GM18508 (cell line): ENCODE results near the gene REL.
"Not testable (repeated sequence)": the region's sequence is repeated elsewhere in the genome, so short reads cannot be mapped to it uniquely, and the experiment has no call there.

Experiments used
- ATAC-seq: cut with Tn5 transposase; IDR thresholded peaks from one replicate; pipeline ENCODE4 v1.9.1; 2021; ENCODE audit warnings: moderate number of reproducible peaks; ENCODE audit not compliant: insufficient read depth, unreplicated experiment

REL gene

DNA sequence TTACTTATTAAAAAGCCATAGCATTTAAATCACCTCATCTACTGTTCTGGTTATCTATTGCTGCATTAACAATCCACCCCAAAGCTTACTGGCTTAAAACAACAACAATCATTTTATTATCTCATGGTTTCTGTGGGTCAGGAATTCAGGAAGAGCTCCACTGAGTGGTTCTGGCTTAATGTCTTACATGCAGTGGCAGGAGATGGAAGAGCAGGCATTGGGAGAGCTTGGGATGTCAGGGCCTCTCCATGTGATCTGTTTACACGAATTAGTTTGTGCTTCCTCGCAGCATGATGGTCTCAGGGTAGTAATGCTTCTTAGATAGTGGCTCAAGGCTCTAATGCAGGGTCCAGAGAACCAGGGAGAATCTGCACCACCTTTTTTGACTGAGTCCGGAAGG is 14.4 kb upstream of the REL start:
- no peak for ATAC-seq

DNA sequence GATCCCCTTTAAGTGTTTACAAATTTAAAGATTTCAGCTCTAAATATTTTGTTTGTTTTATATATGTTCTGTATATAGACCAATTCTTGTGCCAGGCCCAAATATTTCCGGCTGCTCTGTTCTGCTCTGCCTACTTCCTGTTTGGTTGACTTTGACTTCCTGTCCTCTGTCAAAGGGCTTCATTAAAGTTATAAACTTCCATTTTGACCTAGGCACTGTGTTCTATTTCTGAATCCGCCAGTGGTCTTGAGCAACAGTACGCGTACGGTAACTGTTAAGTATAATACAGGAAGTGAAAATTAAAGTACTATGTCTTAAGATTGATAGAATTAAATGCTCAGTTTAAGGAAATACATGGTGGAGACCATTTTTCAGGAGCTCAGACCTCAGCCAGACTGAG is 13.5 kb upstream of the REL start:
- ATAC-seq, result no peak

DNA sequence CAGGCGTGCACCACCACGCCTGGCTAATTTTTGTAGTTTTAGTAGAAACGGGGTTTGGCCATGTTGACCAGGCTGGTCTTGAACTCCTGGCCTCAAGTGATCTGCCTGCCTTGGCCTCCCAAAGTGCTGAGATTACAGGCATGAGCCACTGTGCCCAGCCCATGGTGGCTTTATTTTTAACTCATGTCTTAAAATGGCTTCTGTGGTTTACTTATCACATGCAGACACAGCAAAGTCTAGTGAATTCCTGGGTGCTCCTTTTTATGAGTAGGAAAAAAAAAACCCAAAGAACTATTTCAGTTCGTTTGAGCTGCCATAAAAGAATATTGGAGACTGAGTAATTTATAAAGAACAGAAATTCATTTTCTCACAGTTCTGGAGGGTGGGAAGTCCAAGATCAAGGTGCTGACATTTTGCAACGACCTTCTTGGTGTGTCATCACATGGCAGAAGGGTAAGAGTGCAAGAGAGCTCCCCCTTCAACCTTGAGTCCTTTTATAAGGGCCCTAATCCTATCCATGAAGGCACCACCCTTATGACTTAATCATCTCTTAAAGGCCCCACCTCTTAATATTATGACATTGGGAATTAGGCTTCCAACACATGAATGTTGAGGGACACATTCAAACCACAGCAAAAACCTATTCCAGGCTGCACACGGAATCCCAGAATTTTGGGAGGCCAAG is 12.6 kb upstream of the REL start:
- ATAC-seq, result no peak

DNA sequence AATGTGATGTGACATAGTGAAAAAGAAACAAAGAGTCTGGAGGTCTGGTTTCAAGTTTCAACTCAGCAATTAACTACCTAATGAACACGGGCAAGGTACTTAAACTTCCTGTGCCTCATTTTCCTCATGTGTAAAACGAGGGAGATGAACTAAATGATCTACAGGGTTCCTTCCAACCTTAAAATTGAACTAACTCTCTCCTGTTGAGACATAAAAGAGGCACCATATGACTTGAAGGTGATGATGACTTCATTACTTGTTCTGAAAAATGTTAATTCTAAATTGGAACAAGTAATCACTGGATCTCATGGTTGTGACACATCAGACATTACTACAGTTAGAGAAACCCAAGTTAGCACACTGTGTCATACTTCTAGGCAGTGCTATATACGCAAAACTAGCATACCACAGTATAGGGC is 8.9 kb upstream of the REL start:
- no peak for ATAC-seq

DNA sequence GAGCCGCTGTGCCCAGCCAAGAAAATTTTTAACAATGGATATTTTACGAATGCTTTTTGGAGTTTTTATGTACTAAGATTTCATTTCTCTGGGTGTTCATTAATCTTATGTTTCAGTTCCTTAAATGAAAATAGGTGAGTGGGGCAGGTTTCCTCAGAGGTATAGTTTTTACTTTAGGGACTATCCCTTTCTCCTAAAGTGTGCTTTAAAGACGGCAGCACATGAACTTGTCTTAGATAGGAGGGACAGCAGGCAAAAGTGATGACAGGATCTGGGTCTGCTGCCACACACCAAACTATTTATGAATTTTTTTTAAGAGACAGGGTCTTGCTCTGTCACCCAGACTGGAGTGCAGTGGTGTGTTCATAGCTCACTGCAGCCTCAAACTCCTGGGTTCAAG is 8.0 kb upstream of the REL start:
- peak; percentile 76 for ATAC-seq

DNA sequence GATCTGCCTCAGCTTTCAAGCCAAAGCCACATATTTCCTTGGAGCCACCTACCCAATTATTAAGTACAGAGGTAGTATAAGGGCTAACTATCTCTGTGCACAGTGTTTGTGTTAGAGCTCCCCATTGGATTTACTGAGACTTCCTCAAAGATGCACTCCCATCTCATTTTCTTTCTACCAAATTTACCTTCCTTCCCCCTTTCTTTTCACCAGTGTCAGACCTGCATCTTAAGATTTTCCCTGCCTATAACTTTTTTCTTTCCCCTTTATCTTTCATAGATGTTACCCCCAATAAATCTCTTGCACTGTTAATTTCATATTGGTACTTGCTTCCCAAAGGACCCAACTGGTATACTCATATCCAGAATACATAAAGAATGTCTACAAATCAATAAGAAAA is 5.9 kb upstream of the REL start:
- ATAC-seq, result no peak

DNA sequence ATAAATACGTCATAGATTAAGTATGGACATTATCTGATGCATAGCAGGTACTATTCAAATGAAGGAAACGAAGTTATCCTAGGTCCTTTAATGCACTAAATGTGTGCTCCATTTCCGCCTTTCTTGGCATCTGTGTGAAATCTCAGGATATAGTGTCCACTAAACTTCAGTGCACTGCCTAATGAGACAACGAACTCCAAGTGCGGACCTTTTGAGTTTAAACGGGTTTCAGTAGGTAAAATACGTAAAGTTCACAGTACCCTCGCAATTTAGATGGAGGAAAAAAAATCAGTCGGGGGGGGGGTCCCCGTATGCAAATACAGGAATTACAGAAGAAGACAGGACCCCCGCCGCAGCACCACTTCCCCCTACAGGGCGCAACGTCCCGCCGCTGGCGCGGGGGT is 729 bp upstream of the REL start:
- peak; percentile 9 for ATAC-seq

DNA sequence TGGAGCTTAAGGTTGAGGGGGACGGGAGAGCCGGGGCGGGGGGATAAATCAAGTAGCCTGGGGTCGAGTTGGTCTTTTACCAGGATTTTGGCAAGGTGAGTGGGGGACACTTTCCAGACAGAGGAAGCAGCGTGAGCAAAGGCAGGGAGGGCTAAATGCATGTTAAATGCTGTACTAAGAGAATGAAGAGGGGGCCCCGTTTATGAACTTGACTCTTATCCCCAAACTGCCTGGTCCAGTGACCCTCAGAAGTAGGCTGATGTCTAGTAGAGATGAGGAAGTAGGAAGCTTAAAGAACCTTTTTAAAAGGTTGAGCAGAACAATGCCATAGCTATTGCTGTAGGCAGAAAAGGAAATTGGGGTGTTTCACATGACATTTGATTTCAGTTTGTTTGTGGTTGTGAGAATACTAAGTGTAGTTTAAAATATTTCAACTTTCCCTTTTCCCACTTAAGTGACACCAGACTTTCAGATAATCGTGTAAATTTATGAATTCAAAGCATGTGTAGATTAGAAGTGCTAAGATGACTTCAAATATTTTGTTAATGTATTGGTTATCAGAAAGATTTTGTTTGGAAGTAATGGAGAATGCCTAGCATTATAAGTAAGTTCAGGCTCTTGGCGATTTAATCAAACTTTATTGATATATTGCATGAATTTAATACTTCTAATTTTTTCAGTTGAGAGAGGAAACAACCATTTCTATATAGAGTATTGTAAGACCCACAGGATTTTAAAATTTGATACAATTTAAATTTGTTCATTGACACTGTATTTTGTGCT is 1.8 kb downstream of the REL start:
- no peak for ATAC-seq

DNA sequence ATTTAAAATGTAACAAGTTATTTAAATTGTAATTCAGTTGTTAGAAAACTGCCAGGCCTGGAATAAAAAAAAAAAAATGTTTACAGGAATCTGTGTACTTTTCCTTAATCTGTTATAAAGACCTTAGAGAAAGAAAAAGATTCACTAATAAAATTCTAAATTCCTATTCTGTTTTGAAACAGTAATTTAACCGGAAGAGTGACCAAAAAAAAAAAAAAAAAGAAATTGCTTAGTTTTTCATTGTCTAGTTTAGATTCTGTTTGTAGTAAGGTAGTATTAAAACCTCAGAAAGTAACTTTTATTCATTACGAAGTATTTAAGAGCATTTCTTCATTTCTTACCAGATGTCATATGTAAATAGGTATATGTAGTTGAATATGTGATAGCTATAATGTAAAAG is 2.5 kb downstream of the REL start:
- no peak for ATAC-seq

DNA sequence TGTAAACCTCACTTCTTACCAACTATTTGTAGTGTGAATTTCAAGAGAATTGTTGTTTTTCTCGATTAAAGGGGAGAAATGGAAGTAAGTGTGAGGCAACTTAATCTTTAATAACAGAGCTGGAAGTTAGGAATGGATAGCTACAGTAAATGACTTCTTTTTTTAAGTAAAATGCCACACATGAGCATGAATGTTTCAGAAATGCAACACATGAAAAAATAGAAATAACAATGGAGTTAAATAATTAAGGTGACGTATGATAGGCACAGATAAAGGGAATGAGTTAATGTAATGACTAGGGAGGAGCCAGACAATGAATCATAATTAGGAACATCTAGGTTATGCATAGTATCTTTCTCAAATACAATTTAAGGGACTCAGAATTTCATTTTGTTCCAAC is 3.4 kb downstream of the REL start:
- ATAC-seq, result no peak

DNA sequence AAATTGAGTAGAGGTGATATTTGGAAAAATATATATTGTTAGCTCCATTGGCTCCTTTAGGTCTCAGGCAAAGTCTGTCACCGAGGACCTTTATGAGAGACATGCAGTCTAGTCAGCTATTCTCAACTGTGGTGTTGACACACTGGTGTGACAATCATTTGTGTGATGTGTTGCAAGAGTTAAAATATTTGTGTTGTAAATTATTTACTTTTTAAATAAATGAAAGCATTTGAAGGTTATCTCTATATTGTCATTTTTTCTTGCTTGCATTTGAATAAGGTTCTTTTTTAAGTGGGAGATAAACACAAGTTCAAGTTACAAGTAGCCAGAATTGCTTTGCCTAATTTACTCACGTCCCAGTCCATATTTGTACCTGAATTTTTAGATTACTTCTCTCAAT is 4.3 kb downstream of the REL start:
- ATAC-seq, result no peak

DNA sequence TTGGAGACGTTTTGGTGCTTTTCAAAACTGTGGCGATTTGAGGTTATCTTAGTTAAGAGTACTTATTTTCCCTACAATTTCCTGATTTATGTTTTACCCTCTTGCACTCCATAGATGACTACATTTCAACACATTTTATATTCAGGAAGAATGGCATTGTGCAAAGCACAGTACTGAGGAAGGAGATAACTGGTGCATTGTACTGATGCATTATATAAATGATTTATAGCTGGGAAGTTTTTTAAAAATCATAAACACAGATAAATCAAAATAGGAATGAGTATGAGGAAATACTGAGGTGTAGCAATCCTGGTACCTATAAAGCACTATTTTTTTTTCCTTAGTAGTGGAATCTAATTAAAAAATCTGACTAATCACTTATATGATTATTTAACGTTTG is 5.6 kb downstream of the REL start:
- ATAC-seq, result no peak

DNA sequence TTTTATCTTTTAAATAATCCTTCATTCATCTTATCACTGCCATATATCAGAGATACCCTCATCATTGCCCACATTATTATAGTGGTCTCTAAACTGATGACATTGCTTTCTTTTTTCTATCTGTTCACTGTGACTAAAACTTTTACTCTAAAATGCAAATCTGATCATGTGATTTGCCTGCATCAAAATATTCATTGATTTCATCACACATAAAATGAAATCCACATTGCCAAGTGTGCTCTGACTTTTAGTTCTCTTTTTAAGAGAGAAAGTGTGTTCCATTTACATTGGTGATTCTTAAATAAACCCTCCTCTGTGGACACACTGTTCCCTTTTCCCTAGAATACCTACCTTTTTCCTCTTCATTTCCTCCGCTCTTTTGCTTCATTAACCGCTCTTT is 7.5 kb downstream of the REL start:
- no peak for ATAC-seq

DNA sequence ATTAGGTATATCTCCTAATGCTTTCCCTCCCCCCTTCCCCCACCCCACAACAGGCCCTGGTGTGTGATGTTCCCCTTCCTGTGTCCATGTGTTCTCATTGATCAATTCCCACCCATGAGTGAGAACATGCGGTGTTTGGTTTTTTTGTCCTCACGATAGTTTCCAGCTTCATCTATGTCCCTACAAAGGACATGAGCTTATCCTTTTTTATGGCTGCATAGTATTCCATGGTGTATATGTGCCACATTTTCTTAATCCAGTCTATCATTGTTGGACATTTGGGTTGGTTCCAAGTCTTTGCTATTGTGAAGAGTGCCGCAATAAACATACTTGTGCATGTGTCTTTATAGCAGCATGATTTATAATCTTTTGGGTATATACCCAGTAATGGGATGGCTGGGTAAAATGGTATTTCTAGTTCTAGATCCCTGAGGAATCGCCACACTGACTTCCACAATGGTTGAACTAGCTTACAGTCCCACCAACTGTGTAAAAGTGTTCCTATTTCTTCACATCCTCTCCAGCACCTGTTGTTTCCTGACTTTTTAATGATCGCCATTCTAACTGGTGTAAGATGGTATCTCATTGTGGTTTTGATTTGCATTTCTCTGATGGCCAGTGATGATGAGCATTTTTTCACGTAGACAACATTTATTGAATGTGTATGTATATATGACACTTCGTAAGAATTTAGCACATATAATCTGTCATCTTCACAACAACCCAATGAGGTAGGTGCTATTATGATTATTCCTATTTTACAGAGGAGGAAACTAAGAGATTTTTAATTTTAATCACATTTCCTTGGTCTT is 8.4 kb downstream of the REL start:
- not testable (repeated sequence) for ATAC-seq

DNA sequence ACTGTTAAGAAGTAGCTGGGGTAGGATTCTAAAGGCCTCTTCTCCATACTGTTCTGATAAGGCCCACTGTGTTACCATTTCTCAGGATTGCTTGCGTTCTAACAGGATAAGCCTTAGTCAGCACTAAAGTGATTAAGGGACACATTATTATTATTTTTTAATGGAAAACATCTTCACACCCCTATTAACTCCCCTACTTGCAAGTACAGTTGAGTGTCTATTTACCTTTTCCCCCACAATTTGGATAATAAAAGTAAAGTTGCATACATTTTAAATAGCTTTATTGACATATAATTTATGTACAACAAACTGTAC is 9.0 kb downstream of the REL start:
- ATAC-seq, result no peak

DNA sequence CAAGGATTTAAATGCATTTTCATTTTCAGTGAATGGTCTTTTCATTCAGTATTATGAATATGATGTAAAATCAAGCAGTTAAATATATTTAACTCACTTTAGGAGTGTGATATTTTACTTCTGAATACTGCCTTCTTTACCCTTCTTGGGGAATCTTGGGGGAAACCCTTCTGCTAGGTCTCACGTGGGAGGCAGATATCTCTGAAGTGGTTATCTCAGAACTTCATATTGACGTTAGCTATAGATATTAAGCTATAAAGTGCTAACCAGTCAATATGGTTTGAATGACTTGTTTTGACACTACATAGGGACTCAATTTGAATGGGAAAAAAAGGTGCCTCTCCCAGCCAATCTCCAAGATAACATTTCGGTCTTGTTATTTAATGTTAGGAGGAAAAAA is 9.8 kb downstream of the REL start:
- no peak for ATAC-seq

DNA sequence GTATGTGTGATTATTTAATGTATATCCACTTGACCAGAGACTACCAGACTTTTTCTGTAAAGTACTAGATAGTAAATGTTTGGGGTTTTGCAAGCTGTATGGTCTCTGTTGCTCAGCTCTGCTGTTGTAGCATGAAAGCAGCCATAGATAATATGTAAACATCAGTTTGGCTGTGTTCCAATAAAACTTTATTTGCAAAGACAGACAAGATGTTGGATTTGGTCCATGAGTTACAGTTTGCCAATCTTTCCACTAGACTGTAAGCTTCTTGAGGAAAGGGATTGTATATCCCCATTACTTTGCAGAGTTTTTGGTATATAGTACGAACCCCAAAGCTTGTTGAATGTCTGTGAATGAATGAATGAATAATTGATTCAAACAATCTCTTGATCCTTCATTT is 17.2 kb downstream of the REL start:
- ATAC-seq, result no peak

DNA sequence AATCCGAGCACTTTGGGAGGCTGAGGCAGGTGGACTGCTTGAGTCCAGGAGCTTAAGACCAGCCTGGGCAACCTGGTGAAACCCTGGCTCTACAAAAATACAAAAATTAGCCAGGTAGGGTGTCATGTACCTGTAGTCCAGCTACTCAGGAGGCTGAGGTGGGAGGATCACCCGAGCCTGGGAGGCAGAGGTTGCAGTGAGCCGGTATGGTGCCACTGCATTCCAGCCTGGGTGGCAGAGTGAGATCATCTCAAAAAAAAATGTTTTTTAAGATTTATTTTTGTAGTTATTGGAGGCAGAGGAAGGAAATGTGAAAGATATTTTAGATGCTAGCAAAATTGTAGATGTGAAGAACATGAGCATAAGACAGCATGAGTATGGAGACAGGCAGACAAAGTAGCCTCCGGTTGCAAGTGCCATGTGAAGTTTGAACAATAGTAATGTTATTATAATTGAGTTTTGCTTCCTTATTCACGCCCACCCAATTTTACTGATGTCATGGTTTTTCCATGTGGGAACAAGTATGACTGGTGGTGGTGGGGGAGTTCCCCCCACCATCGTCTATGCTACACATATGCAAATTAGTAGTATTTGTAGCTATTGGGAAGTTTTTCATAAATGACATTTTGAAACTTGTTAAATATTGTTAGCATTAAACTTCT is 18.0 kb downstream of the REL start:
- ATAC-seq, result no peak

DNA sequence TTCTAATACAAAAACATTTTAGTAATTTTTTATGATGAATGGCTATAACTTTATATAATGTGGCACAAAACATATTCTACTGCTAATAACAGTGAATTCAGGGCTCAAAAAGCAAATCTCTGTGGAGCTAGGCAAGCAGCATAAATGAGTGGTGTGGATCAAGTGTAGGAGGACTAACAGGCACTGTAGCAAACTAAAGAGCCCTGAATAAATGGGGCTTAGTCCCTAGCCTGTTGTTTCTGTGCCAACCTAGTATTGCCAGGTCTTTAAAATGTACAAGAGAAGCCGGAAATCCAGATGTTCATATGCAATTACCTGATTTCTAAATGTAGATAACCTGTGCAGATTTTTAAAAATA is 18.5 kb downstream of the REL start:
- ATAC-seq, result no peak

DNA sequence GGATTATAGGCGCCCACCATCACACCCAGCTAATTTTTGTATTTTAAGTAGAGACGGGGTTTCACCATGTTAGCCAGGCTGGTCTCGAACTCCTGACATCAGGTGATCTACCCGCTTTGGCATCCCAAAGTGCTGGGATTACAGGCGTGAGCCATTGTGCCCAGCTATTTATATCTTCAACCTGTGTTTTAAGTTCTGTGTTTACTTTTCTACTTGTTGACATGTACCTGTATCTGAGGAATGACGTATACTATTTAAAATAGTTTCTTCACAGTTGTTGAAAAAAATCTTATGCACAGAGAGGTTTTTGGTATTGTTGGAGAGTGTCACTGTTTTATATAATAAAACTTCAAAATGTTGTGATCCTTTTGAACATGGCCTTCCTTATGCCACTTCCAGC is 19.9 kb downstream of the REL start:
- ATAC-seq, result not testable (repeated sequence)

DNA sequence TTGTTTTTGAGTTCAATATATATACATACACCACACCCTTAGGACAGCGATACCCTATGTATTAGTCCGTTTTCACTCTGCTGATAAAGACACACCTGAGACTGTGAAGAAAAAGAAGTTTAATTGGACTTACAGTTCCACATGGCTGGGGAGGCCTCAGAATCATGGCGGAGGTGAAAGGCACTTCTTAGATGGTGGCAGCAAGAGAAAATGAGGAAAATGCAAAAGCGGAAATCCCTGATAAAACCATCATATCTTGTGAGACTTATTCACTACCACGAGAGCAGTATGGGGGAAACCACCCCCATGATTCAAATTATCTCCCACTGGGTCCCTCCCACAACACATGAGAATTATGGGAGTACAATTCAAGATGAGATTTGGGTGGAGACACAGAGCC is 24.5 kb downstream of the REL start:
- not testable (repeated sequence) for ATAC-seq
